Skeletal muscle satellite cell (primary cell): ENCODE results near the gene MALRD1. TPM values are rescaled to one million over a fixed set of nuclear protein-coding genes. Genes with fewer than 3 reads are reported as not detected.
"Not testable (repeated sequence)": the region's sequence is repeated elsewhere in the genome, so short reads cannot be mapped to it uniquely, and the experiment has no call there.

Source experiments
- H3K27me3 ChIP-seq: 2 replicates; pipeline ENCODE4 v1.7.0; 2013; ENCODE audit warnings: low read length; ENCODE audit not compliant: control insufficient read depth, insufficient read depth
- H3K36me3 ChIP-seq: 2 replicates; pipeline ENCODE4 v1.7.0; 2013; ENCODE audit warnings: mild to moderate bottlenecking, control low read depth, low read length; ENCODE audit not compliant: insufficient read depth
- H3K4me1 ChIP-seq: 2 replicates; pipeline ENCODE4 v1.7.0; 2013; ENCODE audit warnings: low read length; ENCODE audit not compliant: control insufficient read depth, insufficient read depth
- H3K4me2 ChIP-seq: 2 replicates; pipeline ENCODE4 v1.7.0; 2013; ENCODE audit warnings: mild to moderate bottlenecking, low read length
- H3K4me3 ChIP-seq: 2 replicates; pipeline ENCODE4 v1.7.0; 2013; ENCODE audit warnings: low read length
- H3K9ac ChIP-seq: 2 replicates; pipeline ENCODE4 v1.7.0; 2013; ENCODE audit warnings: mild to moderate bottlenecking, low read depth, low read length, moderate library complexity
- H3K9me3 ChIP-seq: replicated peaks from 2 replicates; pipeline ENCODE4 v1.7.0; 2013; ENCODE audit warnings: mild to moderate bottlenecking, control low read depth, low read length
- small RNA-seq: library from RNA; depleted of rRNA; stranded (forward); fragments of <200 nt; gene quantifications from one replicate; pipeline ENCODE3, GENCODE V24; 2012

MALRD1 gene

GRCh38 chr10:19764111-19764510 is 715.5 kb downstream of the MALRD1 start:
- H3K36me3 ChIP-seq: no peaks in the 10 kb centered on the region
- no peak overlapping the region for H3K4me3 ChIP-seq

GRCh38 chr10:19767876-19768275 is 719.3 kb downstream of the MALRD1 start:
- Histone ChIP-seq H3K4me2 (no peak overlapping the region), H3K9me3 (no peaks in the 10 kb centered on the region), H3K4me1 (no peaks in the 10 kb centered on the region), H3K27me3 (no peaks in the 10 kb centered on the region), H3K9ac (no peak overlapping the region), H3K36me3 (no peaks in the 10 kb centered on the region), H3K4me3 (no peak overlapping the region)

More at GRCh38 chr10:19764111-19764510, 715.5 kb downstream of the MALRD1 start:
- Histone ChIP-seq H3K4me1 (no peaks in the 10 kb centered on the region), H3K4me2 (no peak overlapping the region), H3K27me3 (no peaks in the 10 kb centered on the region), H3K9ac (no peak overlapping the region), H3K9me3 (no peaks in the 10 kb centered on the region)

- not testable (repeated sequence) for H3K4me3 ChIP-seq, H3K9ac ChIP-seq, H3K27me3 ChIP-seq, H3K9me3 ChIP-seq, H3K36me3 ChIP-seq, H3K4me2 ChIP-seq, H3K4me1 ChIP-seq
Observed at GRCh38 chr10:19769826-19770225, 721.2 kb downstream of the MALRD1 start.

GRCh38 chr10:19772972-19773371 is 724.4 kb downstream of the MALRD1 start:
- Histone ChIP-seq H3K9ac (no peak overlapping the region), H3K27me3 (no peaks in the 10 kb centered on the region), H3K4me2 (no peak overlapping the region), H3K9me3 (no peaks in the 10 kb centered on the region), H3K4me1 (no peaks in the 10 kb centered on the region), H3K36me3 (no peaks in the 10 kb centered on the region), H3K4me3 (no peak overlapping the region)

- no peak overlapping the region for H3K9ac ChIP-seq
- H3K4me3 ChIP-seq: no peak overlapping the region
- no peaks in the 10 kb centered on the region for H3K27me3 ChIP-seq
- no peak overlapping the region for H3K4me2 ChIP-seq
- H3K4me1 ChIP-seq: no peaks in the 10 kb centered on the region
- no peaks in the 10 kb centered on the region for H3K36me3 ChIP-seq
- H3K9me3 ChIP-seq: no peaks in the 10 kb centered on the region
Observed at GRCh38 chr10:19775296-19775695, 726.7 kb downstream of the MALRD1 start.

GRCh38 chr10:19777806-19778205 is 729.2 kb downstream of the MALRD1 start:
- no peaks in the 10 kb centered on the region for H3K4me1 ChIP-seq
- no peak overlapping the region for H3K4me2 ChIP-seq
- H3K36me3 ChIP-seq: no peaks in the 10 kb centered on the region
- H3K27me3 ChIP-seq: no peaks in the 10 kb centered on the region
- no peak overlapping the region for H3K9ac ChIP-seq
- no peak overlapping the region for H3K4me3 ChIP-seq
- H3K9me3 ChIP-seq: no peaks in the 10 kb centered on the region

- H3K4me2 ChIP-seq: no peak overlapping the region
- H3K27me3 ChIP-seq: no peaks in the 10 kb centered on the region
- no peak overlapping the region for H3K9ac ChIP-seq
- H3K9me3 ChIP-seq: no peaks in the 10 kb centered on the region
- H3K36me3 ChIP-seq: no peaks in the 10 kb centered on the region
- H3K4me3 ChIP-seq: no peak overlapping the region
- no peaks in the 10 kb centered on the region for H3K4me1 ChIP-seq
Observed at GRCh38 chr10:19778996-19779395, 730.4 kb downstream of the MALRD1 start.

- no peak overlapping the region for H3K4me2 ChIP-seq
- no peaks in the 10 kb centered on the region for H3K4me1 ChIP-seq
- no peaks in the 10 kb centered on the region for H3K27me3 ChIP-seq
- H3K9me3 ChIP-seq: no peaks in the 10 kb centered on the region
- H3K4me3 ChIP-seq: no peak overlapping the region
- no peaks in the 10 kb centered on the region for H3K36me3 ChIP-seq
- no peak overlapping the region for H3K9ac ChIP-seq
Observed at GRCh38 chr10:19782430-19783089, 734.0 kb downstream of the MALRD1 start.

GRCh38 chr10:19783721-19784120 is 735.1 kb downstream of the MALRD1 start:
- Histone ChIP-seq H3K9ac (no peak overlapping the region), H3K36me3 (no peaks in the 10 kb centered on the region), H3K4me1 (no peaks in the 10 kb centered on the region)

More at GRCh38 chr10:19783721-19784120, 735.1 kb downstream of the MALRD1 start:
- Histone ChIP-seq H3K4me3 (no peak overlapping the region), H3K4me2 (no peak overlapping the region), H3K27me3 (no peaks in the 10 kb centered on the region), H3K9me3 (no peaks in the 10 kb centered on the region)

Small RNAs within 50 kb of the gene (small RNA-seq; reads per million reads assigned to genes)
- not detected for gene AL354695.1
- not detected for gene HMGN1P20
- gene RF00012: not detected
- gene RNA5SP303: 5.0 reads per million, percentile 85 among the genes with 10 or more reads in this experiment
